Measurements from ENCODE around the gene FAM200C.

The FAM200C gene

GRCh38 chr5:160363660-160364395 is 36.0 kb downstream of the FAM200C start:
- Histone ChIP-seq H3K4me3 (ENCODE audit: low read length) (no peak overlapping the region), H4K20me1 (ENCODE audit: insufficient read depth, low read length) (no peaks in the 10 kb centered on the region), H3K4me1 (ENCODE audit: low read length) (no peaks in the 10 kb centered on the region), H3K9me3 (ENCODE audit: insufficient read depth, low read length) (no peaks in the 10 kb centered on the region), H3K79me2 (ENCODE audit: low read length) (no peaks in the 10 kb centered on the region), H3K4me2 (ENCODE audit: low read length) (no peak overlapping the region), H3K27me3 (ENCODE audit: low read depth, low read length) (no peaks in the 10 kb centered on the region), H2AFZ (ENCODE audit: low read depth, low read length) (no peak overlapping the region), H3K36me3 (replicated peaks; ENCODE audit: low read depth, low read length) (no peaks in the 10 kb centered on the region), H3K27ac (ENCODE audit: low read length) (no peak overlapping the region), H3K9ac (ENCODE audit: low read length) (no peak overlapping the region)
- TF ChIP-seq EZH2phosphoT487 (IDR thresholded peaks at IDR 0.05; ENCODE audit: low read depth) = no peak
- TF ChIP-seq, protein P1, sequence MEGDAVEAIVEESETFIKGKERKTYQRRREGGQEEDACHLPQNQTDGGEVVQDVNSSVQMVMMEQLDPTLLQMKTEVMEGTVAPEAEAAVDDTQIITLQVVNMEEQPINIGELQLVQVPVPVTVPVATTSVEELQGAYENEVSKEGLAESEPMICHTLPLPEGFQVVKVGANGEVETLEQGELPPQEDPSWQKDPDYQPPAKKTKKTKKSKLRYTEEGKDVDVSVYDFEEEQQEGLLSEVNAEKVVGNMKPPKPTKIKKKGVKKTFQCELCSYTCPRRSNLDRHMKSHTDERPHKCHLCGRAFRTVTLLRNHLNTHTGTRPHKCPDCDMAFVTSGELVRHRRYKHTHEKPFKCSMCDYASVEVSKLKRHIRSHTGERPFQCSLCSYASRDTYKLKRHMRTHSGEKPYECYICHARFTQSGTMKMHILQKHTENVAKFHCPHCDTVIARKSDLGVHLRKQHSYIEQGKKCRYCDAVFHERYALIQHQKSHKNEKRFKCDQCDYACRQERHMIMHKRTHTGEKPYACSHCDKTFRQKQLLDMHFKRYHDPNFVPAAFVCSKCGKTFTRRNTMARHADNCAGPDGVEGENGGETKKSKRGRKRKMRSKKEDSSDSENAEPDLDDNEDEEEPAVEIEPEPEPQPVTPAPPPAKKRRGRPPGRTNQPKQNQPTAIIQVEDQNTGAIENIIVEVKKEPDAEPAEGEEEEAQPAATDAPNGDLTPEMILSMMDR (IDR thresholded peaks at IDR 0.05; ENCODE audit: low read depth, low read length) = no peak

DNA sequence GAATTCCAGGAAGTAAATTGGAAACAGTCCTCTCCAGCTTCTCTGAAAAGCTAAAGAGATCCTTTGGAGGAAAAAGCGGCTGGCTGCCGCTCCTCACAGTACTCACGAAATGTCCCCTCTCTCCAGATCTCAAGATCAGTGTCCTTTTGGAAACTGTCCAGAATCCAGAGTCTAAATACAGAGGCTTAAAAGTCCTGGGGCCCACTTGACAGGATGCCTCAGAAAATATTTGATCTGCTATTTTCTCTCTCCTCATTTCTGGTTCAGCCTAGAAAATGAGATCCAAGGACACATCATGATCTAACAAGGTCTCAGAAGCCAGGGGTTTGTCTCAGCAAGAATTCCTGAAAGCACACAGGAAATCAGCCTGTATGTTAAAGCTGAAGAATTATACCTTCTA is 36.6 kb downstream of the FAM200C start:
- Histone ChIP-seq H3K4me3 (ENCODE audit: low read length) (no peak overlapping the region), H3K36me3 (replicated peaks; ENCODE audit: low read depth, low read length) (no peaks in the 10 kb centered on the region), H2AFZ (ENCODE audit: low read depth, low read length) (no peak overlapping the region), H3K9me3 (ENCODE audit: insufficient read depth, low read length) (no peaks in the 10 kb centered on the region), H3K27me3 (ENCODE audit: low read depth, low read length) (no peaks in the 10 kb centered on the region), H3K27ac (ENCODE audit: low read length) (no peak overlapping the region), H3K79me2 (ENCODE audit: low read length) (no peaks in the 10 kb centered on the region), H4K20me1 (ENCODE audit: insufficient read depth, low read length) (no peaks in the 10 kb centered on the region), H3K4me2 (ENCODE audit: low read length) (no peak overlapping the region), H3K9ac (ENCODE audit: low read length) (no peak overlapping the region), H3K4me1 (ENCODE audit: low read length) (no peaks in the 10 kb centered on the region)
- no peak for TF ChIP-seq EZH2phosphoT487 (IDR thresholded peaks at IDR 0.05; ENCODE audit: low read depth)
- TF ChIP-seq, protein P1 (IDR thresholded peaks at IDR 0.05; ENCODE audit: low read depth, low read length) = no peak

GRCh38 chr5:160361624-160362228 is 38.1 kb downstream of the FAM200C start:
- Histone ChIP-seq H3K4me3 (ENCODE audit: low read length) (no peak overlapping the region), H4K20me1 (ENCODE audit: insufficient read depth, low read length) (no peaks in the 10 kb centered on the region), H3K4me1 (ENCODE audit: low read length) (no peaks in the 10 kb centered on the region), H2AFZ (ENCODE audit: low read depth, low read length) (no peak overlapping the region), H3K4me2 (ENCODE audit: low read length) (no peak overlapping the region), H3K27ac (ENCODE audit: low read length) (no peak overlapping the region), H3K9ac (ENCODE audit: low read length) (no peak overlapping the region), H3K27me3 (ENCODE audit: low read depth, low read length) (no peaks in the 10 kb centered on the region), H3K9me3 (ENCODE audit: insufficient read depth, low read length) (no peaks in the 10 kb centered on the region), H3K79me2 (ENCODE audit: low read length) (no peaks in the 10 kb centered on the region), H3K36me3 (replicated peaks; ENCODE audit: low read depth, low read length) (no peaks in the 10 kb centered on the region)
- no peak for TF ChIP-seq EZH2phosphoT487 (IDR thresholded peaks at IDR 0.05; ENCODE audit: low read depth)
- TF ChIP-seq, protein P1 (IDR thresholded peaks at IDR 0.05; ENCODE audit: low read depth, low read length) = no peak

DNA sequence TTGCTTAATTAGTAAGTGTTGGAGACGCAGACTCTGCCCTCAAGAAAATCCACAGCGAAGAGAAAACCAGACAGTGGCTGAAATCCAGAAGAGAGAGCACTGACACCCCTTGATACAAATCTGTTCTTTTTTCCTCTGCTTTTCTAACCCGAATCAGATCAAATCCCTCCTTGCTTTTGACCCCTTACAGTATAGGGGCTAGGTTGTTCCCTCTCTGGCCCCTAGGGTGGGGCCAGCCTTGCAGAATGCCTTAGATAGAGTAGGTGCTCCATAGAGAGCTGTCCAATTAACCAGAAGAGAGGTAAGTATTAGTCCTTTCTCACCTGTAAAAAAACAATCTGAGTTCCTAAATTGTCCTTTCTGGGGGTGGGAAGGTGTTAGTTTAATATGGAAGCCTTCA is 39.5 kb downstream of the FAM200C start:
- no peak overlapping the region for H3K4me2 ChIP-seq (ENCODE audit: low read length)
- no peaks in the 10 kb centered on the region for H3K4me1 ChIP-seq (ENCODE audit: low read length)
- H2AFZ ChIP-seq (ENCODE audit: low read depth, low read length) = no peak overlapping the region
- H3K9me3 ChIP-seq (ENCODE audit: insufficient read depth, low read length) = no peaks in the 10 kb centered on the region
- no peak overlapping the region for H3K27ac ChIP-seq (ENCODE audit: low read length)
- TF ChIP-seq EZH2phosphoT487 (IDR thresholded peaks at IDR 0.05; ENCODE audit: low read depth) = no peak
- TF ChIP-seq, protein P1 (IDR thresholded peaks at IDR 0.05; ENCODE audit: low read depth, low read length) = no peak
- H3K4me3 ChIP-seq (ENCODE audit: low read length) = no peak overlapping the region
- no peaks in the 10 kb centered on the region for H4K20me1 ChIP-seq (ENCODE audit: insufficient read depth, low read length)
- no peaks in the 10 kb centered on the region for H3K79me2 ChIP-seq (ENCODE audit: low read length)
- no peaks in the 10 kb centered on the region for H3K27me3 ChIP-seq (ENCODE audit: low read depth, low read length)
- no peak overlapping the region for H3K9ac ChIP-seq (ENCODE audit: low read length)
- no peaks in the 10 kb centered on the region for H3K36me3 ChIP-seq (replicated peaks; ENCODE audit: low read depth, low read length)
